GM23338 (cell line): ENCODE results near the gene LURAP1L. TPM values are rescaled to one million over a fixed set of nuclear protein-coding genes. Genes with fewer than 3 reads are reported as not detected.

Experiments used
- ATAC-seq: fragments of 200-7000 bp; cut with Tn5 transposase; 3 replicates; pipeline ENCODE4 v1.9.1; 2020
- DNase-seq: peaks from one replicate; pipeline ENCODE4 v3.0.0-alpha.2; 2015; ENCODE audit warnings: low spot score
- H2AFZ ChIP-seq: fragments of 200-600 bp; sonication (generic); 2 replicates; pipeline ENCODE4 v1.8.0; 2016; ENCODE audit warnings: antibody characterized with exemption, mild to moderate bottlenecking, moderate library complexity
- H3F3A ChIP-seq: fragments of 200-600 bp; sonication (generic); replicated peaks from 2 replicates; pipeline ENCODE4 v1.8.0; 2017; ENCODE audit warnings: antibody characterized with exemption, mixed run types, low read depth
- H3K27ac ChIP-seq: fragments of 200-600 bp; sonication (generic); 2 replicates; pipeline ENCODE4 v1.6.1; 2016; ENCODE audit warnings: low read depth
- H3K27me3 ChIP-seq: fragments of 200-600 bp; sonication (generic); 2 replicates; pipeline ENCODE4 v1.8.0; 2016; ENCODE audit warnings: mild to moderate bottlenecking, mixed run types, moderate library complexity; ENCODE audit not compliant: insufficient read depth
- H3K36me3 ChIP-seq: fragments of 200-600 bp; sonication (generic); 2 replicates; pipeline ENCODE4 v1.8.0; 2016; ENCODE audit warnings: mild to moderate bottlenecking; ENCODE audit not compliant: insufficient read depth
- H3K4me1 ChIP-seq: fragments of 200-600 bp; sonication (generic); 2 replicates; pipeline ENCODE4 v1.8.0; 2016; ENCODE audit warnings: mild to moderate bottlenecking, moderate library complexity; ENCODE audit not compliant: insufficient read depth
- H3K4me2 ChIP-seq: fragments of 200-600 bp; sonication (generic); 2 replicates; pipeline ENCODE4 v1.7.1; 2017; ENCODE audit warnings: mixed run types
- H3K4me3 ChIP-seq: fragments of 200-600 bp; sonication (generic); 2 replicates; pipeline ENCODE4 v1.6.1; 2016; ENCODE audit warnings: mixed run types
- H3K79me2 ChIP-seq: fragments of 200-600 bp; sonication (generic); replicated peaks from 2 replicates; pipeline ENCODE4 v1.8.0; 2017; ENCODE audit warnings: mild to moderate bottlenecking; ENCODE audit not compliant: insufficient read depth
- H3K9me2 ChIP-seq: fragments of 200-600 bp; sonication (generic); 2 replicates; pipeline ENCODE4 v1.8.0; 2017; ENCODE audit not compliant: insufficient read depth
- H4K20me1 ChIP-seq: fragments of 200-600 bp; sonication (generic); replicated peaks from 2 replicates; pipeline ENCODE4 v1.8.0; 2017; ENCODE audit warnings: mild to moderate bottlenecking; ENCODE audit not compliant: insufficient read depth
- H3K27ac Mint-ChIP-seq: 2 replicates; pipeline ENCODE4 v1.8.0; 2020; ENCODE audit warnings: inconsistent platforms, mild to moderate bottlenecking, moderate library complexity, mixed read lengths
- H3K27me3 Mint-ChIP-seq: 3 replicates; pipeline ENCODE4 v1.8.0; 2022; ENCODE audit warnings: low read depth, mild to moderate bottlenecking, moderate library complexity, mixed read lengths, inconsistent platforms; ENCODE audit not compliant: insufficient read depth, poor library complexity
- H3K36me3 Mint-ChIP-seq: 3 replicates; pipeline ENCODE4 v1.8.0; 2021; ENCODE audit warnings: low read depth, mild to moderate bottlenecking, inconsistent platforms, moderate library complexity, mixed read lengths
- H3K4me1 Mint-ChIP-seq: 3 replicates; pipeline ENCODE4 v1.8.0; 2020; ENCODE audit warnings: mild to moderate bottlenecking, inconsistent platforms, mixed read lengths
- H3K4me3 Mint-ChIP-seq: 3 replicates; pipeline ENCODE4 v1.8.0; 2021; ENCODE audit warnings: moderate library complexity, mild to moderate bottlenecking, inconsistent platforms, mixed read lengths
- H3K9me3 Mint-ChIP-seq: 3 replicates; pipeline ENCODE4 v1.8.0; 2020; ENCODE audit warnings: moderate library complexity, mild to moderate bottlenecking, inconsistent platforms, mixed read lengths
- CREB1 ChIP-seq: fragments of 250-450 bp; sonication (Bioruptor Pico); IDR thresholded peaks from 2 replicates; pipeline ENCODE4 v1.5.0; 2020; ENCODE audit warnings: low read depth, mild to moderate bottlenecking, moderate library complexity
- EZH2 ChIP-seq: fragments of 200-600 bp; sonication (generic); IDR thresholded peaks from one replicate; pipeline ENCODE4 v1.8.0; 2017; ENCODE audit warnings: antibody characterized with exemption, mild to moderate bottlenecking, low read depth; ENCODE audit not compliant: unreplicated experiment
- EZH2phosphoT487 ChIP-seq: fragments of 200-600 bp; sonication (generic); IDR thresholded peaks from one replicate; pipeline ENCODE4 v1.8.1; 2018; ENCODE audit warnings: antibody characterized with exemption; ENCODE audit not compliant: unreplicated experiment
- JUNB ChIP-seq: IDR thresholded peaks from one replicate; pipeline ENCODE4 v1.6.1; 2016; ENCODE audit warnings: antibody characterized with exemption; ENCODE audit not compliant: unreplicated experiment
- NANOG ChIP-seq: IDR thresholded peaks from 2 replicates; pipeline ENCODE4 v1.6.1; 2016; ENCODE audit warnings: antibody characterized with exemption, borderline replicate concordance
- POLR2AphosphoS5 ChIP-seq: IDR thresholded peaks from 2 replicates; pipeline ENCODE4 v1.6.1; 2016; ENCODE audit warnings: antibody characterized with exemption, low read depth
- STAT1 ChIP-seq: IDR thresholded peaks from one replicate; pipeline ENCODE4 v1.6.1; 2016; ENCODE audit warnings: antibody characterized with exemption; ENCODE audit not compliant: unreplicated experiment
- ZNF114 ChIP-seq: fragments of 250-450 bp; sonication (Bioruptor Pico); IDR thresholded peaks from 2 replicates; pipeline ENCODE4 v1.5.0; 2020; ENCODE audit warnings: mild to moderate bottlenecking, moderate library complexity
- ZNF331 ChIP-seq: fragments of 250-450 bp; sonication (Bioruptor Pico); IDR thresholded peaks from 2 replicates; pipeline ENCODE4 v1.5.0; 2020; ENCODE audit warnings: low read depth, mild to moderate bottlenecking, moderate library complexity
- polyA plus RNA-seq: library from polyadenylated mRNA; unstranded; fragments of >200 nt; fragmentation: Nextera tagmentation; extraction: Ambion mirVana; gene quantifications from 2 replicates; pipeline ENCODE4 v1.2.1, GENCODE V29; 2016
- total RNA-seq: library from RNA; depleted of rRNA; stranded (reverse); fragments of >200 nt; shearing (Covaris generic); gene quantifications from 2 replicates; pipeline ENCODE4 v1.2.3, GENCODE V29; 2014
- TF ChIP-seq, protein P1 (sequence below): fragments of 250-450 bp; sonication (Bioruptor Pico); IDR thresholded peaks from 2 replicates; pipeline ENCODE4 v1.5.0; 2020; ENCODE audit warnings: mild to moderate bottlenecking, moderate library complexity
- TF ChIP-seq, protein P2 (sequence below): IDR thresholded peaks from 2 replicates; pipeline ENCODE4 v1.6.1; 2016; ENCODE audit warnings: antibody characterized with exemption
- TF ChIP-seq, protein P3 (sequence below): IDR thresholded peaks from one replicate; pipeline ENCODE4 v1.6.1; 2018; ENCODE audit warnings: antibody characterized with exemption; ENCODE audit not compliant: unreplicated experiment
- TF ChIP-seq, protein P4 (sequence below), 2 experiments: fragments of 200-600 bp in 1 of 2; sonication (generic) in 1 of 2; conservative IDR thresholded peaks; 2 replicates each; pipeline versions ENCODE4 v1.5.1 to v1.6.1; 2016 to 2017; ENCODE audit warnings: antibody characterized with exemption in 2 of 2, low read depth in 2 of 2, mild to moderate bottlenecking in 2 of 2, moderate library complexity in 1 of 2

LURAP1L gene
- total and polyA plus RNA-seq, 2 experiments from 2014 or later: 1.2 to 1.6 TPM

DNA sequence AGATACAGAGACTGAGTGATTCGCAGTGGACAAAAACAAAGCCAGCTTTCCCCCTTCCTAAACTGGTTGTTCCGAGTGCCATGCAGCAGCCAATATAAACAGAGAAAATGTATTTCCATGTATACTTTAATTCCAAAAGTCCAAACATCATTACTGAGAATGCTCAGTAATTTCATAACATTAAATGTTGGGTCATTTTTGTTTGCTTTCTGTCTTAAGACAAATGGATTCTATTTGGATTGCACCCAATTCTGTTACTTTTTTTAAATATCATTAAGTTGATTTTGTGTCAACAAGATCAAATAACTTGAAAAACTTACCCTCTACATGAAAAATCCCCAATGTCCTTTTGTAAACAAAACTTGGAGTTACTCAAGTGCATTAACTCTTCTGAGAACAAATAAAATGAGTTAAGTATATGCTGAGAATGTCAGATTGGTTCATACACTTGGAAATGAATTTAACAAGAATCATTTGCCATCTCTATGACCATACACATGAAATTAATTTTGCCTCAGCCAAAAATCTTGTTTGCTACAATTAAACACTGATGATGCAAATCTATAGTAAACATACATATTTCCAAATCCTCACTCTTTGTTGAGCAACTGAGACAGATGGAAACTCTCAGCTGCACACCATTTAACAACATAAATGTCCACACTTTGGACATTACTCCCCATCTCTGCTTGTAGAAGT lies 19.4 kb downstream of the LURAP1L start:
- Mint-ChIP-seq H3K27ac (no peak overlapping the region), H3K4me3 (no peak overlapping the region), H3K27me3 (no peaks in the 10 kb centered on the region), H3K36me3 (no peaks in the 10 kb centered on the region), H3K9me3 (no peaks in the 10 kb centered on the region), H3K4me1 (no peaks in the 10 kb centered on the region)
- Histone ChIP-seq H4K20me1 (no peaks in the 10 kb centered on the region), H3K4me2 (no peak overlapping the region), H3K27me3 (no peaks in the 10 kb centered on the region), H3K4me3 (no peak overlapping the region), H3F3A (no peaks in the 10 kb centered on the region), H2AFZ (no peak overlapping the region), H3K4me1 (no peaks in the 10 kb centered on the region), H3K27ac (no peak overlapping the region), H3K79me2 (no peaks in the 10 kb centered on the region), H3K9me2 (no peaks in the 10 kb centered on the region), H3K36me3 (no peaks in the 10 kb centered on the region)
- DNase-seq (no peak), ATAC-seq (no peak)
- TF ChIP-seq ZNF331 (CRISPR knock-in tag): no peak
- no peak for TF ChIP-seq NANOG
- TF ChIP-seq CREB1 (CRISPR knock-in tag): no peak
- no peak for TF ChIP-seq STAT1
- TF ChIP-seq, protein P1, sequence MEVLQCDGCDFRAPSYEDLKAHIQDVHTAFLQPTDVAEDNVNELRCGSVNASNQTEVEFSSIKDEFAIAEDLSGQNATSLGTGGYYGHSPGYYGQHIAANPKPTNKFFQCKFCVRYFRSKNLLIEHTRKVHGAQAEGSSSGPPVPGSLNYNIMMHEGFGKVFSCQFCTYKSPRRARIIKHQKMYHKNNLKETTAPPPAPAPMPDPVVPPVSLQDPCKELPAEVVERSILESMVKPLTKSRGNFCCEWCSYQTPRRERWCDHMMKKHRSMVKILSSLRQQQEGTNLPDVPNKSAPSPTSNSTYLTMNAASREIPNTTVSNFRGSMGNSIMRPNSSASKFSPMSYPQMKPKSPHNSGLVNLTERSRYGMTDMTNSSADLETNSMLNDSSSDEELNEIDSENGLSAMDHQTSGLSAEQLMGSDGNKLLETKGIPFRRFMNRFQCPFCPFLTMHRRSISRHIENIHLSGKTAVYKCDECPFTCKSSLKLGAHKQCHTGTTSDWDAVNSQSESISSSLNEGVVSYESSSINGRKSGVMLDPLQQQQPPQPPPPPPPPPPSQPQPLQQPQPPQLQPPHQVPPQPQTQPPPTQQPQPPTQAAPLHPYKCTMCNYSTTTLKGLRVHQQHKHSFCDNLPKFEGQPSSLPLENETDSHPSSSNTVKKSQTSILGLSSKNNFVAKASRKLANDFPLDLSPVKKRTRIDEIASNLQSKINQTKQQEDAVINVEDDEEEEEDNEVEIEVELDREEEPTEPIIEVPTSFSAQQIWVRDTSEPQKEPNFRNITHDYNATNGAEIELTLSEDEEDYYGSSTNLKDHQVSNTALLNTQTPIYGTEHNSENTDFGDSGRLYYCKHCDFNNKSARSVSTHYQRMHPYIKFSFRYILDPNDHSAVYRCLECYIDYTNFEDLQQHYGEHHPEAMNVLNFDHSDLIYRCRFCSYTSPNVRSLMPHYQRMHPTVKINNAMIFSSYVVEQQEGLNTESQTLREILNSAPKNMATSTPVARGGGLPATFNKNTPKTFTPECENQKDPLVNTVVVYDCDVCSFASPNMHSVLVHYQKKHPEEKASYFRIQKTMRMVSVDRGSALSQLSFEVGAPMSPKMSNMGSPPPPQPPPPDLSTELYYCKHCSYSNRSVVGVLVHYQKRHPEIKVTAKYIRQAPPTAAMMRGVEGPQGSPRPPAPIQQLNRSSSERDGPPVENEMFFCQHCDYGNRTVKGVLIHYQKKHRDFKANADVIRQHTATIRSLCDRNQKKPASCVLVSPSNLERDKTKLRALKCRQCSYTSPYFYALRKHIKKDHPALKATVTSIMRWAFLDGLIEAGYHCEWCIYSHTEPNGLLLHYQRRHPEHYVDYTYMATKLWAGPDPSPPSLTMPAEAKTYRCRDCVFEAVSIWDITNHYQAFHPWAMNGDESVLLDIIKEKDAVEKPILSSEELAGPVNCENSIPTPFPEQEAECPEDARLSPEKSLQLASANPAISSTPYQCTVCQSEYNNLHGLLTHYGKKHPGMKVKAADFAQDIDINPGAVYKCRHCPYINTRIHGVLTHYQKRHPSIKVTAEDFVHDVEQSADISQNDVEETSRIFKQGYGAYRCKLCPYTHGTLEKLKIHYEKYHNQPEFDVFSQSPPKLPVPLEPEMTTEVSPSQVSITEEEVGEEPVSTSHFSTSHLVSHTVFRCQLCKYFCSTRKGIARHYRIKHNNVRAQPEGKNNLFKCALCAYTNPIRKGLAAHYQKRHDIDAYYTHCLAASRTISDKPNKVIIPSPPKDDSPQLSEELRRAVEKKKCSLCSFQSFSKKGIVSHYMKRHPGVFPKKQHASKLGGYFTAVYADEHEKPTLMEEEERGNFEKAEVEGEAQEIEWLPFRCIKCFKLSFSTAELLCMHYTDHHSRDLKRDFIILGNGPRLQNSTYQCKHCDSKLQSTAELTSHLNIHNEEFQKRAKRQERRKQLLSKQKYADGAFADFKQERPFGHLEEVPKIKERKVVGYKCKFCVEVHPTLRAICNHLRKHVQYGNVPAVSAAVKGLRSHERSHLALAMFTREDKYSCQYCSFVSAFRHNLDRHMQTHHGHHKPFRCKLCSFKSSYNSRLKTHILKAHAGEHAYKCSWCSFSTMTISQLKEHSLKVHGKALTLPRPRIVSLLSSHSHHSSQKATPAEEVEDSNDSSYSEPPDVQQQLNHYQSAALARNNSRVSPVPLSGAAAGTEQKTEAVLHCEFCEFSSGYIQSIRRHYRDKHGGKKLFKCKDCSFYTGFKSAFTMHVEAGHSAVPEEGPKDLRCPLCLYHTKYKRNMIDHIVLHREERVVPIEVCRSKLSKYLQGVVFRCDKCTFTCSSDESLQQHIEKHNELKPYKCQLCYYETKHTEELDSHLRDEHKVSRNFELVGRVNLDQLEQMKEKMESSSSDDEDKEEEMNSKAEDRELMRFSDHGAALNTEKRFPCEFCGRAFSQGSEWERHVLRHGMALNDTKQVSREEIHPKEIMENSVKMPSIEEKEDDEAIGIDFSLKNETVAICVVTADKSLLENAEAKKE (CRISPR knock-in tag): no peak
- TF ChIP-seq EZH2phosphoT487: no peak
- TF ChIP-seq POLR2AphosphoS5: no peak
- no peak for TF ChIP-seq EZH2
- TF ChIP-seq, protein P2, sequence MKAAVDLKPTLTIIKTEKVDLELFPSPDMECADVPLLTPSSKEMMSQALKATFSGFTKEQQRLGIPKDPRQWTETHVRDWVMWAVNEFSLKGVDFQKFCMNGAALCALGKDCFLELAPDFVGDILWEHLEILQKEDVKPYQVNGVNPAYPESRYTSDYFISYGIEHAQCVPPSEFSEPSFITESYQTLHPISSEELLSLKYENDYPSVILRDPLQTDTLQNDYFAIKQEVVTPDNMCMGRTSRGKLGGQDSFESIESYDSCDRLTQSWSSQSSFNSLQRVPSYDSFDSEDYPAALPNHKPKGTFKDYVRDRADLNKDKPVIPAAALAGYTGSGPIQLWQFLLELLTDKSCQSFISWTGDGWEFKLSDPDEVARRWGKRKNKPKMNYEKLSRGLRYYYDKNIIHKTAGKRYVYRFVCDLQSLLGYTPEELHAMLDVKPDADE: no peak
- TF ChIP-seq, protein P3, sequence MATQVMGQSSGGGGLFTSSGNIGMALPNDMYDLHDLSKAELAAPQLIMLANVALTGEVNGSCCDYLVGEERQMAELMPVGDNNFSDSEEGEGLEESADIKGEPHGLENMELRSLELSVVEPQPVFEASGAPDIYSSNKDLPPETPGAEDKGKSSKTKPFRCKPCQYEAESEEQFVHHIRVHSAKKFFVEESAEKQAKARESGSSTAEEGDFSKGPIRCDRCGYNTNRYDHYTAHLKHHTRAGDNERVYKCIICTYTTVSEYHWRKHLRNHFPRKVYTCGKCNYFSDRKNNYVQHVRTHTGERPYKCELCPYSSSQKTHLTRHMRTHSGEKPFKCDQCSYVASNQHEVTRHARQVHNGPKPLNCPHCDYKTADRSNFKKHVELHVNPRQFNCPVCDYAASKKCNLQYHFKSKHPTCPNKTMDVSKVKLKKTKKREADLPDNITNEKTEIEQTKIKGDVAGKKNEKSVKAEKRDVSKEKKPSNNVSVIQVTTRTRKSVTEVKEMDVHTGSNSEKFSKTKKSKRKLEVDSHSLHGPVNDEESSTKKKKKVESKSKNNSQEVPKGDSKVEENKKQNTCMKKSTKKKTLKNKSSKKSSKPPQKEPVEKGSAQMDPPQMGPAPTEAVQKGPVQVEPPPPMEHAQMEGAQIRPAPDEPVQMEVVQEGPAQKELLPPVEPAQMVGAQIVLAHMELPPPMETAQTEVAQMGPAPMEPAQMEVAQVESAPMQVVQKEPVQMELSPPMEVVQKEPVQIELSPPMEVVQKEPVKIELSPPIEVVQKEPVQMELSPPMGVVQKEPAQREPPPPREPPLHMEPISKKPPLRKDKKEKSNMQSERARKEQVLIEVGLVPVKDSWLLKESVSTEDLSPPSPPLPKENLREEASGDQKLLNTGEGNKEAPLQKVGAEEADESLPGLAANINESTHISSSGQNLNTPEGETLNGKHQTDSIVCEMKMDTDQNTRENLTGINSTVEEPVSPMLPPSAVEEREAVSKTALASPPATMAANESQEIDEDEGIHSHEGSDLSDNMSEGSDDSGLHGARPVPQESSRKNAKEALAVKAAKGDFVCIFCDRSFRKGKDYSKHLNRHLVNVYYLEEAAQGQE: no peak
- no peak for TF ChIP-seq JUNB
- no peak for TF ChIP-seq ZNF114
- TF ChIP-seq, protein P4, sequence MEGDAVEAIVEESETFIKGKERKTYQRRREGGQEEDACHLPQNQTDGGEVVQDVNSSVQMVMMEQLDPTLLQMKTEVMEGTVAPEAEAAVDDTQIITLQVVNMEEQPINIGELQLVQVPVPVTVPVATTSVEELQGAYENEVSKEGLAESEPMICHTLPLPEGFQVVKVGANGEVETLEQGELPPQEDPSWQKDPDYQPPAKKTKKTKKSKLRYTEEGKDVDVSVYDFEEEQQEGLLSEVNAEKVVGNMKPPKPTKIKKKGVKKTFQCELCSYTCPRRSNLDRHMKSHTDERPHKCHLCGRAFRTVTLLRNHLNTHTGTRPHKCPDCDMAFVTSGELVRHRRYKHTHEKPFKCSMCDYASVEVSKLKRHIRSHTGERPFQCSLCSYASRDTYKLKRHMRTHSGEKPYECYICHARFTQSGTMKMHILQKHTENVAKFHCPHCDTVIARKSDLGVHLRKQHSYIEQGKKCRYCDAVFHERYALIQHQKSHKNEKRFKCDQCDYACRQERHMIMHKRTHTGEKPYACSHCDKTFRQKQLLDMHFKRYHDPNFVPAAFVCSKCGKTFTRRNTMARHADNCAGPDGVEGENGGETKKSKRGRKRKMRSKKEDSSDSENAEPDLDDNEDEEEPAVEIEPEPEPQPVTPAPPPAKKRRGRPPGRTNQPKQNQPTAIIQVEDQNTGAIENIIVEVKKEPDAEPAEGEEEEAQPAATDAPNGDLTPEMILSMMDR (conservative IDR thresholded peaks at IDR 0.05; ENCODE audit: low read depth in 2 of 2): no peak
